Measurements from ENCODE around the gene VWA2. TPM values are rescaled to one million over a fixed set of nuclear protein-coding genes. Genes with fewer than 3 reads are reported as not detected.

VWA2 gene
- total and polyA plus RNA-seq, 2 donors (not counting 1 experiment from before 2014, with no cell fraction given): not detected

DNA sequence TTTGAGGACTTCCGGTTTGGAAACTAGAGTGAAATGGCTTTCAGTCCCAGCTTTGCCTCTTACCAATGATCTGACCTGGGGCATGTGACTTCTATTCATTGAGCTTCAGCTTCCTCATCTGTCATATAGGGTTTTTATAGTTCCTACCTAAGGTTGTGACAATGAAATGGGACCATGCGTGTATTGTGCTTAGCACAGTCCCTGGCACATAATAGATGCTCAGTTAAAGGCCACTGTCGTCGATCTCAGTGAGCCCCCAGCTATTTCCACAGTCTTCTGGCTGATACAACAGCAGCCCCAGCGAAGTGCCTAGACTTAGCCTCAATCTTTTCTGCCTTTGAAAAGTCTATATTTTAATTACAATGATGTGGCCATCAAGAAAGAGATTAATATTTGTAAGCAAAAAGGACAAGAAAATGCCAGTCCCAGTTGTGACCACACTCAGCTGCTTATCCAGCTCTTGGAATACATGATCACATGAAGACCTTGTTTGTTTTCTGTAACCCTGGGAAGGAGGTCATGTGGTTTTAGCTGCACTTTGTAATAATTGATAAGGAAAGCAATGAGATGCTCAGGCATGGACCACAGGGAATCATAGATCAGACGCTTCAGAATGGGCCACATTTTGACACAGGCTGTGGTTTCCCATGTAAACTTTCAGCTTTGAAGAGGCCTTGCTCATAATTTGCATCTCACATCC, 44.6 kb downstream of the VWA2 start:
- H3K4me3 ChIP-seq (ENCODE audit: control extremely low read depth in 1 of 5, extremely low read depth in 1 of 5, insufficient read depth in 1 of 5, low read depth in 2 of 5, low read length in 4 of 5): no peak overlapping the region
- no peaks in the 10 kb centered on the region for H3K36me3 ChIP-seq (replicated peaks in 1 of 2; ENCODE audit: control extremely low read depth in 1 of 2, control insufficient read depth in 1 of 2, extremely low read depth in 1 of 2, insufficient read depth in 2 of 2, low read length in 1 of 2)
- no peak overlapping the region for H2AFZ ChIP-seq (ENCODE audit: insufficient read depth, low read depth, low read length, poor library complexity, severe bottlenecking)
- no peak overlapping the region for H3K27ac ChIP-seq (ENCODE audit: low read length in 2 of 2)
- no peak for TF ChIP-seq EZH2 (IDR thresholded peaks at IDR 0.05; ENCODE audit: borderline replicate concordance, insufficient read depth, low read depth, low read length, poor library complexity, severe bottlenecking)
- TF ChIP-seq, protein P1, sequence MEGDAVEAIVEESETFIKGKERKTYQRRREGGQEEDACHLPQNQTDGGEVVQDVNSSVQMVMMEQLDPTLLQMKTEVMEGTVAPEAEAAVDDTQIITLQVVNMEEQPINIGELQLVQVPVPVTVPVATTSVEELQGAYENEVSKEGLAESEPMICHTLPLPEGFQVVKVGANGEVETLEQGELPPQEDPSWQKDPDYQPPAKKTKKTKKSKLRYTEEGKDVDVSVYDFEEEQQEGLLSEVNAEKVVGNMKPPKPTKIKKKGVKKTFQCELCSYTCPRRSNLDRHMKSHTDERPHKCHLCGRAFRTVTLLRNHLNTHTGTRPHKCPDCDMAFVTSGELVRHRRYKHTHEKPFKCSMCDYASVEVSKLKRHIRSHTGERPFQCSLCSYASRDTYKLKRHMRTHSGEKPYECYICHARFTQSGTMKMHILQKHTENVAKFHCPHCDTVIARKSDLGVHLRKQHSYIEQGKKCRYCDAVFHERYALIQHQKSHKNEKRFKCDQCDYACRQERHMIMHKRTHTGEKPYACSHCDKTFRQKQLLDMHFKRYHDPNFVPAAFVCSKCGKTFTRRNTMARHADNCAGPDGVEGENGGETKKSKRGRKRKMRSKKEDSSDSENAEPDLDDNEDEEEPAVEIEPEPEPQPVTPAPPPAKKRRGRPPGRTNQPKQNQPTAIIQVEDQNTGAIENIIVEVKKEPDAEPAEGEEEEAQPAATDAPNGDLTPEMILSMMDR (IDR thresholded peaks at IDR 0.05): no peak
- no peaks in the 10 kb centered on the region for H3K9me3 Mint-ChIP-seq (ENCODE audit: insufficient read depth)
- H3K4me2 ChIP-seq (replicated peaks; ENCODE audit: low read depth, low read length, poor library complexity, severe bottlenecking): no peak overlapping the region
- WGBS (ENCODE audit: insufficient coverage): 100% methylated on average over 4 of the region's 6 CpGs
- CTCF ChIA-PET: interaction anchor here (2.3 kb wide), 1 partner anchor 20 kb away, joined by 10 read pairs; no protein-coding TSS in a partner anchor
- ATAC-seq (ENCODE audit: low read depth): no peak
- DNase-seq: no peak
- H4K20me1 ChIP-seq (ENCODE audit: control insufficient read depth, insufficient read depth, low read length, poor library complexity, severe bottlenecking): no peaks in the 10 kb centered on the region
- no peaks in the 10 kb centered on the region for H3K4me1 Mint-ChIP-seq
- no peaks in the 10 kb centered on the region for H3K9me3 ChIP-seq (ENCODE audit: control extremely low read depth in 1 of 3, control insufficient read depth in 2 of 3, insufficient read depth in 1 of 3, low read length in 2 of 3)
- no peaks in the 10 kb centered on the region for H3K27me3 Mint-ChIP-seq
- intact Hi-C loops (cut with micrococcal nuclease): no loop called here
- no peaks in the 10 kb centered on the region for H3K27me3 ChIP-seq (replicated peaks in 1 of 4; ENCODE audit: control extremely low read depth in 1 of 4, control insufficient read depth in 3 of 4, insufficient read depth in 4 of 4, low read length in 3 of 4)
- H3K9ac ChIP-seq (ENCODE audit: low read length): no peak overlapping the region
- POLR2A ChIA-PET: no interaction called here
- no peak overlapping the region for H3K27ac Mint-ChIP-seq
- H3K4me3 Mint-ChIP-seq: no peak overlapping the region
- H3K79me2 ChIP-seq (ENCODE audit: control insufficient read depth, insufficient read depth, low read length): no peaks in the 10 kb centered on the region
- no peaks in the 10 kb centered on the region for H3K4me1 ChIP-seq (ENCODE audit: control insufficient read depth in 2 of 2, insufficient read depth in 2 of 2, low read length in 2 of 2)

DNA sequence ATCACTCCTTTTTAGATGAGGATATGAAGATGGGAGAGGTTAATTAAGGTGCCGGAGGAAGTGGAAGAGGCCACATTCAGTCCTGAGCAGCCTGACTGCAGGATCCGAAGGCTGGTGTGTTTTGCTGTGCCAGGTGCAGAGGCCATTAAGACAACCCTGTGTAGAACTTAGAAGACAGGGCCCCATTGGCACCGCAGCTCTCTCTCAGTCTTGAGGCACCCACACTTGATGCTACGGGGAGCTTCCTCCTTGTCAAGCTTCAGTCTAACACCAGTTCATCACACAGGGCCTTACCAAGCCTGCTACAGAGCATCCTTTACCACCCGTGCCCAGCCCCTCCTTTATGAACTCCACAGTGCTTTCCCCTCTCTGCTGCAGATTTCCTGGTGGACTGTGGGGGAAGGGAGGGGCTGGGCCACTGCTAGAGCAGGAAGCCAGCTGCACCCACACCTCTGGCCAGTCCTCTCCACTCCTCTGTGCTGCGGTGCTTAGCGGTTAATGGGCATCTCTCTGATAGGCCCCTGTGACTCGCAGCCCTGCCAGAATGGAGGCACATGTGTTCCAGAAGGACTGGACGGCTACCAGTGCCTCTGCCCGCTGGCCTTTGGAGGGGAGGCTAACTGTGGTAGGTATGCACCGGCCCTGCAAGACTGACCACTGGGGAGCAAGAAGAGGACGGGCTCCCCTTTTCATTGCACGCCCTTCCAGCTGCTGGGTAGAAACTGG, 45.5 kb downstream of the VWA2 start:
- Histone ChIP-seq H3K4me1 (ENCODE audit: control insufficient read depth in 2 of 2, insufficient read depth in 2 of 2, low read length in 2 of 2) (no peaks in the 10 kb centered on the region), H2AFZ (ENCODE audit: insufficient read depth, low read depth, low read length, poor library complexity, severe bottlenecking) (no peak overlapping the region), H3K4me2 (replicated peaks; ENCODE audit: low read depth, low read length, poor library complexity, severe bottlenecking) (no peak overlapping the region), H3K9ac (ENCODE audit: low read length) (no peak overlapping the region), H3K9me3 (ENCODE audit: control extremely low read depth in 1 of 3, control insufficient read depth in 2 of 3, insufficient read depth in 1 of 3, low read length in 2 of 3) (no peaks in the 10 kb centered on the region), H3K4me3 (ENCODE audit: control extremely low read depth in 1 of 5, extremely low read depth in 1 of 5, insufficient read depth in 1 of 5, low read depth in 2 of 5, low read length in 4 of 5) (no peak overlapping the region), H4K20me1 (ENCODE audit: control insufficient read depth, insufficient read depth, low read length, poor library complexity, severe bottlenecking) (no peaks in the 10 kb centered on the region), H3K27ac (ENCODE audit: low read length in 2 of 2) (no peak overlapping the region), H3K27me3 (replicated peaks in 1 of 4; ENCODE audit: control extremely low read depth in 1 of 4, control insufficient read depth in 3 of 4, insufficient read depth in 4 of 4, low read length in 3 of 4) (no peaks in the 10 kb centered on the region), H3K36me3 (replicated peaks in 1 of 2; ENCODE audit: control extremely low read depth in 1 of 2, control insufficient read depth in 1 of 2, extremely low read depth in 1 of 2, insufficient read depth in 2 of 2, low read length in 1 of 2) (no peaks in the 10 kb centered on the region), H3K79me2 (ENCODE audit: control insufficient read depth, insufficient read depth, low read length) (no peaks in the 10 kb centered on the region)
- H3K4me3 Mint-ChIP-seq: no peak overlapping the region
- H3K27ac Mint-ChIP-seq: no peak overlapping the region
- no peaks in the 10 kb centered on the region for H3K27me3 Mint-ChIP-seq
- CTCF ChIA-PET: interaction anchor here (2.3 kb wide), 1 partner anchor 19 kb away, joined by 10 read pairs; no protein-coding TSS in a partner anchor
- WGBS (ENCODE audit: insufficient coverage): 93% methylated on average over 12 of the region's 13 CpGs
- H3K9me3 Mint-ChIP-seq (ENCODE audit: insufficient read depth): no peaks in the 10 kb centered on the region
- no peak for TF ChIP-seq EZH2 (IDR thresholded peaks at IDR 0.05; ENCODE audit: borderline replicate concordance, insufficient read depth, low read depth, low read length, poor library complexity, severe bottlenecking)
- TF ChIP-seq, protein P1 (IDR thresholded peaks at IDR 0.05): no peak
- intact Hi-C loops (cut with micrococcal nuclease): no loop called here
- H3K4me1 Mint-ChIP-seq: no peaks in the 10 kb centered on the region
- ATAC-seq (ENCODE audit: low read depth) (no peak), DNase-seq (no peak)
- POLR2A ChIA-PET: no interaction called here

All from B cell (primary cell).